GM18498 (cell line): ENCODE measurements around the gene NEUROD2.
A peak's percentile ranks its signal among the peaks of the same experiment; 100 is the strongest.

ENCODE experiments used
- ATAC-seq: cut with Tn5 transposase; IDR thresholded peaks from one replicate; pipeline ENCODE4 v1.9.1; 2021; ENCODE audit warnings: mild to moderate bottlenecking, moderate library complexity; ENCODE audit not compliant: unreplicated experiment

The NEUROD2 gene

DNA sequence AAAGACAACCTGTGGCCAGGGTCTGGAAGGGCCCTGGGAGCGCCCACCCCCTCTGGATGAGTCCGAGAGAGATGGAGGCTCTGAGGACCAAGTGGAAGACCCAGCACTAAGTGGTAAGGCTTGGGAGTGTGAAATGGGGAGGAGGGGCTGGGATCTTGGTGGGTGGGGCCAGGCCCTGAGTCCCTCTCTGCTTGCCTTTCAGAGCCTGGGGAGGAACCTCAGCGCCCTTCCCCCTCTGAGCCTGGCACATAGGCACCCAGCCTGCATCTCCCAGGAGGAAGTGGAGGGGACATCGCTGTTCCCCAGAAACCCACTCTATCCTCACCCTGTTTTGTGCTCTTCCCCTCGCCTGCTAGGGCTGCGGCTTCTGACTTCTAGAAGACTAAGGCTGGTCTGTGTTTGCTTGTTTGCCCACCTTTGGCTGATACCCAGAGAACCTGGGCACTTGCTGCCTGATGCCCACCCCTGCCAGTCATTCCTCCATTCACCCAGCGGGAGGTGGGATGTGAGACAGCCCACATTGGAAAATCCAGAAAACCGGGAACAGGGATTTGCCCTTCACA is 28.0 kb upstream of the NEUROD2 start:
- no peak for ATAC-seq

DNA sequence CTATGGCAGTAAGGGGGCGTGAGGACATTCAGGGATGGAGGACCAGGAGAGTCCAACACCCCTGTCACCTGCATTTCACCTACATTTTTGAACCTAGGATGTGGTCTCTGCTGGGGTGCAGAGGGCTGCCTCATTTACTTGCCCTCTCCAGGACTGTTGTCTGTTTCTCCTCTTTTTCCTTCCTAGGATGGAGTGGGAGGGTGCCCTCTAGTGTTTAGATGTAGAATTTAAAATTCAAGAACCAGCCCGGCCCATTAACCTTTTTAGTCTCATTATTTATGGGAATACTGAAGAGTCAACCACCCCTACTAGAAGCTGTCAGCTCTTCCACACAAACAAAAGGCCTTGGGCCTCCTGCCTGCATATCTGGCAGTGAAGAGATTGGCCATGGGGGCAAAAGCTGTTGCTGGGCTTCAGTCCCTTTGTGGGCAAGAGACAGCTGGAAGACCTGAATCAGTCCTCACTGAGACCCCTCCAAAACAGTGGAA is 26.7 kb upstream of the NEUROD2 start:
- ATAC-seq = no peak

DNA sequence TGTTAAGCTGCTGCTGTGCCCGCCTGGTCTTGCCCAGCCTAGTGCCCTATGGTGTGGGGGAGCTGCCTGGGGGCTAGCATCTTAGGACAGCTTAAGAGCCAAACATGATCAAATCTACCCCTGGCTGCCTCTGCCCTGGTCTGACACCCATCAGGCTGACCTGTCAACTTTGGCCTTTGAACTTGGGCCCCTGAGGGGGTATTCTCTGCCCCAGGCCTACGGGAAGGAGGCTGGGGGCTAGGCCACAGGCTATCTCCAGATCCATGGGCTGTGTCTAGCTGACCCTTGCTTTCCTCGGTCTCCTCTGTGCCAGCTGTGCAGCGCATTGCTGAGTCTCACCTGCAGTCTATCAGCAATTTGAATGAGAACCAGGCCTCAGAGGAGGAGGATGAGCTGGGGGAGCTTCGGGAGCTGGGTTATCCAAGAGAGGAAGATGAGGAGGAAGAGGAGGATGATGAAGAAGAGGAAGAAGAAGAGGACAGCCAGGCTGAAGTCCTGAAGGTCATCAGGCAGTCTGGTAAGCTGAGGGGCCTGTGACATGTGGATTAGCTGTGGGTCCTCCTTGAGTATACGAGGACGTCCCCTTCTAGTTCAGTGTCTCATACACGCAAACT is 26.0 kb upstream of the NEUROD2 start:
- no peak for ATAC-seq

DNA sequence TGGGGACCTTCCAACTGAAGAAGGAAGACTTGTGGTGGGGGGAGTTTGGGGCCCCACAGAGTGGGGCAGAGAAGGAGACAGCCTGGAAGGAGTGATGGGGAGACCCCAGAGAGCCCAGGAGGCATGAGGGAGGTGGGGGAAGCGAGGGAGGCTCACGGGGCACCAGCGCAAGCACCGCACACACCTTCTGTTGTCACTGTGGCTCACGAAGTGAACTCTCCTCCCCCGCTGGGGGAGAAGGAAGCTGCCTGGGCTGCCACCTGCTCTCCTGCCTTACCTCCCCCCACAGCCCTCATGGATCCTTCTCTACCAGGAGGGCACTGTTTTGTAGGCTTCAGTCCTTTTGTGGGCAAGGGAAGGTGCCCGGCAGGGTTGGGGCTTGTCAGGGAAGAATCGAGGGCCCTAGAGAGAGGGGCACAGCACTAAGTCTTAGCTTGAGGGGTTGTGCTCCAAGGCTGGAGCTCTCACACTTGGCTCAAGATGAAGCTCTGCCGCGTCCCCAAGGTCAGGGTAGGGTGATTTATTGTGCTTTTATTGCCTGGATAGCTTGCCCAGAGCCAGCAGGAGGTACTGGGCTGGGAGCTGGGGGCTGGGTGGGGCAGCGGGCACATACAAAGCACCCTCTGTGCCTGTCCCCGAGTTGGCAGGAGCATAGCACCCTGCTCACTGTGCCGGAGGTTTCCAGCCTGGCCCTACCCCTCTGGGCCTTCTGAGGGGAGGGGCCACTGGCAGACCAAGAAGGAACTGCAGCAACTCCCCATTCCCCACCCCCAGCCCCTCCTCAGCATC is 24.6 kb upstream of the NEUROD2 start:
- no peak for ATAC-seq

DNA sequence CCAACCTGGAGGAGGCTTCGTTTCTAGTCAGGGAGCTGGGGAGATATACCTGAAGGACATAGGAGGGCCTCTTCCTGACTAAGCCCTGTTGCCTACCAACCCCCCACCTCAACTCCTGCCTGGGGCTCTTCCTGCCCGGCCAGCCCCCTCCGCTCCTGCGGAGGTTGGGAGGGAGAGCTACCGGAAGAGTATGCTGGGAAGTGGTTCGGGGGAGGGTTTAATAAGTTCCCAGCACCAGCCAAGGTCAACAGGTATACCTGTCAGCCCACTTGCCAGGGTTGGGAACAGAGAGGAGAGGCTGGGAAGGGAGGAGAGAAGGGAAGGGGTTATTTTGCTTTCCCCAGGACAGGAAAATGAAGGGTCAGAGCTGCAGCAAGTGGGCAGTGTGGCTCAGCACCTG is 23.7 kb upstream of the NEUROD2 start:
- no peak for ATAC-seq

DNA sequence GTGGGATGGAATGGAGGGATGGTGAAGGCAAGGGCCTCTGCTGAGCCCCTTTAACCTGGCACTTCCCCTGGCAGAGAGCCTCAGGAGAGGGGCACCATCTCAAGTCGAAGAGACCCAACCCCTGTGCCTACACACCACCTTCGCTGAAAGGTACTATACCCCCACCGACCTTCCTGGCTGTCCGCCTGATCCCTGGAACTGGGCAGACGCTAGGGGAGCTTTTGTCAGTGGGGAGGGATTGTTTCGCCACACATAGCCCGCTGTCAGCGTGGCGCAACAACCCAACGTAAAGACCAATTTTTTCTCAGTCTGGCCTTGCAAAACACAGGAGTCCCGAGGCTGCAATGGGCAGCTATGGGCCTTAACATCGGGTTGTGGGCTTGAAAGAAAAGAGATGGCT is 22.2 kb upstream of the NEUROD2 start:
- ATAC-seq = no peak

DNA sequence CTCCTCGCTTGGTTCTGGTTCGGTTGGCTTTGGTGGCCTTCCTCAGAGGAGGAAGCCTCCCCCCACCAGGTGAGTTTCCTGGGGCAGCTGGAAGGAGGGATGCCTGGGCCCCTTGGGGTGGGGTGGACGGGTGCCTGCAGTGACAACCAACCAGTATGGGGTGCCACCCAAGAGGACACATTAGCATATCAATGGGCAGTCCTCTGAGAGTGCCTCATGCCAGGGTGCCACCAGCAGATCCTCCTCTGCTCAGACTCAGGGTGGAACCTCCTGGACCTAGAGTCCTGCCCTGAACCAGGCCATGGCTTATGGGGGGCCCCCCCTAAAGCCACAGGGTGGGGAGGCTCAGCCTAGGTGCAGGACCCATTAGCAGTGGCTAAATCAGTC is 21.8 kb upstream of the NEUROD2 start:
- ATAC-seq = no peak

DNA sequence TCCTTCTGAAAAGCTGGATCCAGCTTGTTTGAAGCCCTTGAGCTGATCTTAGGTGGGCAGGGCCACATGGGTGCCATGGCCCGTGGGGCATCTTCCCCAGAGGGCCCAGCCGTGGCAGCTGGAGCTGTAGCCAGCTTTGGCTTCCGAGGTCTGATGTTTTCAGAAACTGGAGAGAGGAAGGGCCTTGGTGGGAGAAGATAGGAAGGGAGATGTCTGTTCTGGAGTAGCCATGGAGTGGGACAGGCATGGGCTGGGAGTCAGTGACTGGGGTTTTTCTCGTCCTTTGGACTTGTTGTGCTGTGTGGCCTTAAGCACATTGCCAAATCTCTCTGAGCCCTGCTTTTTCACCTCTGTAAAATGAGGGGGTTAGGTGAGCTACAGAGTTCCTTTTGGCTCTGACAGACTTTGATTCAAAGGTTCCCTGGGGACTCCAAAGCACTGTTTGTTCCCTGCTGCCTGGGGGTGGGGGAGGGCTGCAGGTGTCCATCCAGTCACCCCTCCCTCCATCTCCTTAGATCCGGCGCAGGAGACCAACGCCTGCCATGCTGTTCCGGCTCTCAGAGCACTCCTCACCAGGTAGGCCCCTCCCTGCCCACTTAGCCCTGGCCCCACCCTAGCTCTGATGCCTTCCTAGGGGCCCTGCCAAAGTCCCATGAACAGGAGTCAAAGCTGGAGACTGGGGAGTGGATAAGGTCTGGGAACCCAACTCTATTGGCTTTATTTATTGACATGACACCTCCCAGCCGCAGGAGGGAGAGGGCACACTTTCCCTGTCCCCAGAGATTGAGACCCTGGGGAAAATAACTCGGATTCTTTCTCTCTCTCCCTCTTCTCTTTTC is 21.2 kb upstream of the NEUROD2 start:
- no peak for ATAC-seq

DNA sequence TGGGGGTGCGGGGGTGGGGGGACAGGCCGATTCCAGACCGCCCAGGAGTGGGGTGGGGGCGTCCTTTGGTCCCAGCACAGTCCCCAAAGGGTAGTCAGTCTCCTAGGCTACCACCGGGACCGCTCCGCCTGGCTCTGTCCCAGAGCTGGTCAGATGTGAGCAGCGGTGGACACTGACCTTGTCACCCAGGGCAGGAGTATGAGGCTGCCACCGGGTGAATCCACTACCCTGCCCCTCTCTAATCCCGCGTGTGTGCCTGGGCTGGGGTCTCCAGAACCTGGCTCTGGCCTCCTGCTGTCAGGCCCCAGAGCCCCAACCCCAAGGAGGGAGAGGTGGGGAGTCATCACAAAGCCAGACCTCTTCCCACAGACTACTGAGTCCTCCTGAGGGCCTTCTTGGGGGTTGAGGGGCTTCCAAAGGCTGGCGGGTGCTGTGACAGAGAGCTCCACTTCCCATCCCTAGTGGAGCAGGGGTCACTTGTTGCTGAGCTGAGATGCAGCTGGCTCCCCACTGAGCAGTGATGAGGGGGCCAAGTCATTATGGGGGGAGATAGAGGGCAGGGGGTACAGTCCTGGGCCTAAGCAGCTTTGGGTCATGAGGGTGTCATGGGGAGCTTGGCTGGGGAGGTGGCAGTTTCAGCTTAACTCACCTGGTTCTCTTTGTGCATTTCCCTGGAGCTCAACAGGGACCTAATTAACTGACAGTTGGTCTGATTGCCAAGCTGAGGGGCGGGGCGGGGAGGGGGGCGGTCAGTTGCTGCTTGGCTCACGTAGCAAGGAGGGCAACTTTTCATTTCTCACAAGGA is 20.2 kb upstream of the NEUROD2 start:
- no peak for ATAC-seq

DNA sequence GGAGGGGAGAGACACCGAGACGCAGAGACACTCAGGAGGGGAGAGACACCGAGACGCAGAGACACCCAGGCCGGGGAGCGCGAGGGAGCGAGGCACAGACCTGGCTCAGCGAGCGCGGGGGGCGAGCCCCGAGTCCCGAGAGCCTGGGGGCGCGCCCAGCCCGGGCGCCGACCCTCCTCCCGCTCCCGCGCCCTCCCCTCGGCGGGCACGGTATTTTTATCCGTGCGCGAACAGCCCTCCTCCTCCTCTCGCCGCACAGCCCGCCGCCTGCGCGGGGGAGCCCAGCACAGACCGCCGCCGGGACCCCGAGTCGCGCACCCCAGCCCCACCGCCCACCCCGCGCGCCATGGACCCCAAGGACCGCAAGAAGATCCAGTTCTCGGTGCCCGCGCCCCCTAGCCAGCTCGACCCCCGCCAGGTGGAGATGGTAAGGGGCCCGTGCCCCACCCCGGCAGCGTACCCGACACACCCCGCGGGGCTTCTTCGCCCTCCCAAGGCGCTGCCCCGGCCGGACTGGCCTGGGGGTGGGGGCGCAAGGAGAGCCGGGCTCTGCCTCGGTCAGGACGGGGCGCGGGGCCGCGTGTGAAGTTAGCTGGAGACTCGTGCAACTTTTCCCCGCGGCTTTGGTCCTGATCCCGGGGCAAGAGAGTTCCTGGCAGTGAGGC is 19.5 kb upstream of the NEUROD2 start:
- no peak for ATAC-seq

DNA sequence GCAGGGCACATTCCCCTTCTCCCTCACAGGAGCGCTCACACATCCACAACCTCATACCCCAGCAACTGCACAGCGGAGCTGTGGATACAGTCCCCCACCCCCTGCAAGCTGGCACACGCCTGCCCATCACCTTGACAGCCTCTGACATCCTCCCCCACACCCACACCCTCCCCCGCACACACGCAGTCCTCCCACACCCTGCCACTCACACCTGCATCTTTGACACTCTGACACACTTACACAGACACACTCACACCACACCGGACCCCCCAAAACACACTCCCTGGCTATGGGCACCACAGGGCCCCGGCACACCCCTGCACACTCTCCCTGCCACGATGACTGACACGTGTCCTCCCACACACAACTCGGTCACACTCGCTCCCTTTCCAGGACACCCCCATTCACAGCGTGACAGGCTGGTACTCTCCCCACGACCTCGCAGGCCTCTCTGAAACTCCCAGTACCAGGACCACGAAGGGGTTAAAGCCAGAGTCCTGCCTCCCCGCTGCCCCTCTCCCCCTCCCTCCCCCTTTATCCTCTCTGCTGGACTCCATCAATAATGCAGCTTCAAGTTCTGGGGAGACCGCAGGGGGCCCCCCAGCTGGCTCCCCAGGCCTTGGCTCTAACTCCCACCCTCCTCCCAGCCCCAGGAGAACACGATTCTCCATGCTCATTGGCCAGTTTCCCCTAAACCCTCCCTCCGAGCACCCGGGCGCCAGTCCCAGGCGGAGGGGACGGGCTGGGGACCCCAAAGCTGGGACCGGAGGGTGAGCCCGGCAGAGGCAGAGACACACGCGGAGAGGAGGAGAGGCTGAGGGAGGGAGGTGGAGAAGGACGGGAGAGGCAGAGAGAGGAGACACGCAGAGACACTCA is 18.7 kb upstream of the NEUROD2 start, which contains the start of gene PPP1R1B:
TSS of gene PPP1R1B (plus strand) at position 782 of the 876 bp plus-strand sequence. CDS start 441 bp downstream, outside the sequence.
- ATAC-seq = no peak

DNA sequence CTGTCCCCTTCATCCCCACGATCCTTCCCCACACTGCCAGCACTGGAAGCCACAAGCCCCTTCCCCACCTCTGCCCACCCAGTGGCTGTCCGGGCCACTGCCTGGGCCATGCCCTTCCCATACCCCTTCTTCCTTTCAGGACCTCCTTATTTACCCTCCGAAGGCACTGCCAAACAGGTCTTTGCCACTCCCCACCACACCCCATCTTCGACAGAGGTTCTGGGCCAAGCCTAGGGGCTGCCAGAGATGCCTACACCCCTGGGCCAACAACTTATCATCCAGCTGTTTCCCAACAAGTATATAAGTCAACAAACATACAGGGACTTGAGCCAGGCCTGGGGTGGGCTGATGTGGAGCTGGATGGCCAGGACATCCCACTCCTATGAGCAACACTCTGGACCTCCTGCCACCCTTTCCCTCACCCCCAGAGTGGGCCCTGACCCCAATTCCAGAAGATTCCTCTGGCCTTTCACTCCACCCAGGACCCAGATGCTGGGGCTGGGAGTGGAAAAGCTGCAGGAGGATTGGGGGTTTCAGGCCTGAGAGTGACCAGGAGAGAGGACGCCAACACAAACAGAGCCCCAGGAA is 17.6 kb upstream of the NEUROD2 start:
- ATAC-seq = no peak

DNA sequence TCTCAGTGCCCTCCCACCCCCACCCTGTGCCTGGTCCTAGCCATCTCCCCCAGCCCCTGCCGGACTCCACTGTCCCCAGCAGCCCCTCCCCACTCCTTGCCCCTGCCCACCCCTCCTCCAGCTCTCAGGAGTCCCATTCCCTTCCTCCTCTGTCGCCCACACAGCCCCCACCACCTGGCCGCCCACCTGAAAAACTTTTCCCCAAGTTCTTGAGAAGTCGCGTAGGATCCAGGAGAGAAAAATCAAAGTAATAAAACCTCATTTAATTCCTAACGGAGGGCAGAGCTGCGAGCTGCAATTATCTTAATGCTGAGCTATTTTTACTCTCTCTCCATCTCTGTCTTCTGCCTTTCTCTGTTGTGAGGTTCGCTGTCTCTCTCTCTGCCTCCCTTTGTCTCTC is 16.6 kb upstream of the NEUROD2 start:
- no peak for ATAC-seq

DNA sequence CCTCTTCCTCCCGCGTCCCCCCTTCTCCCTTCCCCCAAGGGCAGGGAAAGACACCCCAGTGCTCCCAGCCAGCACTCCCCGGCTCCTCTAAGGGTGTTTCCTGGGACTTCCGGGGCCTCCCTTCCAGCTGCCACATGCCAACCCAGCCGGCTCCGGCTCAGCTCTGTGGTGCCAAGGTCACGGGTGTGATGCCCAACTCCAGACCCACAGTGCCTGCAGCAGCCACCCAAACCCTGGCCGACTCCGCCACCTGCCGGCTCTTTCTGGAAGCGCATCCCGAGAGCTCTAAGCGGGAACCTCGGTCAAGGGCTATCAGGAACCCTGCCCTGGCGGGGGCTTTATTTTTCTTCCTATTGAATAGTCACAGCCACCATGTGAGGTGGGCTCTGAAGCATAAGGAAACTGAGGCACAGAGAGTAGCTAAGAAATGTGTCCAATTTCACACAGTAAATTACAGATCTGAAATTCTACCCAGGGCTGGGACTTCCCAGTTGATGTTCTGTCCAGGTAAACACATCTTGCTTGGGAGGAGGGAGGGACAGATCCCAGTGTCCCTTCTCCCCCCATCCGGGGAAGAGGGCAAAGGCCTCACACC is 15.7 kb upstream of the NEUROD2 start:
- peak; percentile 50 for ATAC-seq

DNA sequence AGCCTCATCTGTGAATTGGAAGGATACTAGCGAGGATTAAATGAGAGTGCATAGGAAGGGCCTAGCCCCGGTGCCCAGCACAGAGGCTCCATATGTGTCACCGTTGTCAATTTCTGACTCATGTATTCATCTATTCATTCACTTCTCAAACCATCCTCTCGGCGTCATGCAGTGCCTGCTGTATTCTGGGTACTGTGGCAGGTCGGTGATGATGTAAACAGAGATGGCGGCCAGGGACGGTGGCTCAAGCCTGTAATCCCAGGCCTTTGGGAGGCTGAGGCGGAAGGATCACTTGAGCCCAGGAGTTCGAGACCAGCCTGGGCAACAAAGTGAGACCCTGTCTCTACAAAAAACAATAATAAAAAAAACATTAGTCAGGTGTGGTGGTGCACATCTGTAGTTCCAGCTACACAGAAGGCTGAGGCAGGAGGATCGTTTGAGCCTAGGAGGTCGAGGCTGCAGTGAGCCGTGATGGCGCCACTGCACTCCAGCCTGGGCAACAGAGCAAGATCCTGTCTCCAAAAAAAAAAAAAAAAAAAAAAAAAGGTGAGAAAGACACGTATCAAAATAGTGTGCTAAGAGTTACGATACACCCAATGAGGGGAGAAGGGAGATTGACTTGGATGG is 14.8 kb upstream of the NEUROD2 start:
- peak; percentile 13 for ATAC-seq

DNA sequence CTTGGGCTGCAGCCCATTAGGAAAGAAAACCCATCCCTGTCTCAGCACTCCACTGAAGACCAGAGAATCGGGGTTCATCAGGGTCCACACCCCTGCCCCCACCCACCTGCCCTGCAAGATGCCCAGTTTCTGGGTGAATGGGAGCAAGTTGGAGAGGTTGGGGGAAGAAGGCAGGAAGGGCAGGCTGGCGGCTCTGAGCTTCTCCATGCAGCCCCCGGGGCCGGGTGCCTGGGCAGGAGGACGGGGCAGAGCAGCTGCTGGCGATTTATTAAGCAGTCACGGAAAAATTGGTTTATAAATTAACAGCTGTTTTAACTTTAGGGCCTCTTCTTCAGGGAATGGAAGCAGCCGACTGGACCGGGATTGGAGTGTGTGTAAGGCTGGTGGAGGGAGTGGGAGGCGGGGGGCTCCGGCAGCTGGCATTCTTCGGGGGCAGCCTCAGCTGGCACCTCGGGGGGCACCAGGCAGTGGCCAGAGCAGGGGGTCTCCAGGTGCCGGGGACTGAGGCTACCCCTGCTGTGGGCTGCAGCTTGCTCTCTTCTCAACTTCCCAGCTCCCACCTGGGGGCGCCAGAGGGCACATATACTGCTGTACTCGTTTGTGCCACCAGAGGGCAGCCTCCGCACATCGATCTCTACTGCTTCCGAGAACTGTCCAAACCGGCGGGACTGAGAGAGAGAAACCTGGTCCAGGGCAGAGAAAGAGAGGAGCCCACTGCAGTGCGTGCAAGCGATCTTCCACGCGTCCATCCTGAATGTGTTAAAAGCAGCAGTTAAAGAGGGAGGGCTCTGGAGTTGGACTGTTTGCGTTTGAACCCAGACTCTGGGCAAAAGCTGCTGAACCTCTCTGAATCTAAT is 14.0 kb upstream of the NEUROD2 start:
- peak; percentile 60 for ATAC-seq

DNA sequence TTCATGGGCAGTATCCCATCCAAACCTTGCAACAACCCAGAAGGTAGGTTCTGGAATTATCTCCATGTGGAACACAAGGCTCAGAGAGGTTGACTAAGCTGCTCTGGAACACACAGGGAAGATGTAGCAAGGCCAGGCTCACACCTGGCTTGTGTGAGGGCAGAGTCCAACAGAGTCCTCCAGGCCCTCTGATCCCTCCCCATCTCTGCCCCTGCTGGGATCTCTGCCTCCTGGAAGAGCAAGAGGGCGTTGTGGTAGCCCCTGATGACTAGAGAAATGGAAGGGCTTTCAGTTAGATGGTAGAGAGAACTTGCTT is 12.0 kb upstream of the NEUROD2 start:
- ATAC-seq = no peak
